DOHH2 (cell line): Measurements from ENCODE around the gene IRGC.

Experiments used
- H3F3A ChIP-seq: fragments of 200-600 bp; sonication (generic), shearing (Covaris generic); 2 replicates; pipeline ENCODE4 v1.6.0; 2016; ENCODE audit warnings: antibody characterized with exemption, mild to moderate bottlenecking; ENCODE audit not compliant: control insufficient read depth, insufficient read depth
- H3K27ac ChIP-seq: fragments of 200-600 bp; sonication (generic); 2 replicates; pipeline ENCODE4 v1.5.1; 2014; ENCODE audit warnings: low read depth, mild to moderate bottlenecking, low read length, moderate library complexity
- H3K27me3 ChIP-seq: fragments of 200-600 bp; sonication (generic); 2 replicates; pipeline ENCODE4 v1.6.1; 2014; ENCODE audit warnings: mild to moderate bottlenecking, low read length, mixed read lengths; ENCODE audit not compliant: control insufficient read depth
- H3K36me3 ChIP-seq: fragments of 200-600 bp; sonication (generic); 2 replicates; pipeline ENCODE4 v1.6.1; 2014; ENCODE audit warnings: mild to moderate bottlenecking, low read length, moderate library complexity, mixed read lengths; ENCODE audit not compliant: control insufficient read depth
- H3K4me1 ChIP-seq: fragments of 200-600 bp; sonication (generic); 2 replicates; pipeline ENCODE4 v1.6.1; 2014; ENCODE audit warnings: mild to moderate bottlenecking, low read length, mixed read lengths; ENCODE audit not compliant: control insufficient read depth
- H3K4me2 ChIP-seq: fragments of 200-600 bp; sonication (generic); 2 replicates; pipeline ENCODE4 v1.6.0; 2014; ENCODE audit warnings: mild to moderate bottlenecking, low read length, moderate library complexity
- H3K4me3 ChIP-seq: fragments of 200-600 bp; sonication (generic); 2 replicates; pipeline ENCODE4 v1.5.1; 2014; ENCODE audit warnings: mild to moderate bottlenecking, low read length, mixed read lengths
- H3K79me2 ChIP-seq: fragments of 200-600 bp; sonication (generic); 2 replicates; pipeline ENCODE4 v1.6.1; 2014; ENCODE audit warnings: mild to moderate bottlenecking, low read length, mixed read lengths; ENCODE audit not compliant: control insufficient read depth
- H3K9me2 ChIP-seq: fragments of 200-600 bp; sonication (generic); replicated peaks from 2 replicates; pipeline ENCODE4 v1.6.1; 2014; ENCODE audit warnings: mild to moderate bottlenecking, low read length, mixed read lengths; ENCODE audit not compliant: control insufficient read depth
- H3K9me3 ChIP-seq: fragments of 200-600 bp; sonication (generic); 2 replicates; pipeline ENCODE4 v1.6.1; 2014; ENCODE audit warnings: antibody characterized with exemption, low read length, mixed read lengths; ENCODE audit not compliant: control insufficient read depth, insufficient read depth
- H4K20me1 ChIP-seq: fragments of 200-600 bp; sonication (generic); 2 replicates; pipeline ENCODE4 v1.6.0; 2014; ENCODE audit warnings: low read depth, mild to moderate bottlenecking, antibody characterized with exemption, low read length, moderate library complexity; ENCODE audit not compliant: control insufficient read depth, insufficient read depth
- EZH2phosphoT487 ChIP-seq: fragments of 200-600 bp; sonication (generic); IDR thresholded peaks from 2 replicates; pipeline ENCODE4 v1.6.1; 2017; ENCODE audit warnings: borderline replicate concordance, mild to moderate bottlenecking, antibody characterized with exemption, low read length, moderate library complexity, mixed read lengths
- TF ChIP-seq, protein P1 (sequence below): fragments of 200-600 bp; sonication (generic); IDR thresholded peaks from one replicate; pipeline ENCODE4 v1.5.1; 2014; ENCODE audit warnings: antibody characterized with exemption, mild to moderate bottlenecking, low read depth, low read length; ENCODE audit not compliant: poor library complexity, severe bottlenecking

IRGC gene

DNA sequence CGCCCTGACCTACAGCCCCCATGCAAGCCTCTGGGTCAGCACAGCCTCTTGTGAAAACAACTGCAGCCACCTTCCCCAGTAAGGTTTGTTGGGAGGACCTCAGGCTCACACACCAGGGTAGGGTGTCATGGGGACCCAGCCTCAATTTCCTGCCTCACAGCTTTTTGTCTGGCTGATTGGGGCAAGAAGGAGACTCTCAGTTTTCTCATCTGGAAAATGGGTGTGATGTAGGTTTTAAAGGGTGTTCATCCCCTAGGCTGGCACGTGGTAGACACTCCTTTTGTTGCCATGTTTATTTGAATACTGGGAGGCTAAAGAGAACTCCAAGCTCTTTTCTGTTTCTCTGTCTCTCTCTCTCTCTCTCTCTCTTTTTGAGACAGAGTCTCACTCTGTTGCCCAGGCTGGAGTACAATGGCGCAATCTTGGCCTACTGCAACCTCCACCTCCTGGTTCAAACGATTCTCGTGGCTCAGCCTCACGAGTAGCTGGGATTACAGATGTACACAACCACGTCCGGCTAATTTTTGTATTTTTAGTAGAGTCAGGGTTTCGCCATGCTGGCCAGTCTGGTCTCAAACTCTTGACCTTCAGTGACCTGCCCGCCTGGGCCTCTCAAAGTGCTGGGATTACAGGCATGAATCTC lies 27.7 kb upstream of the IRGC start:
- Histone ChIP-seq H3K27me3 (no peaks in the 10 kb centered on the region), H3K9me3 (peaks cover 5% of the 10 kb centered on the region; the same call in 1 of the 2 replicates), H3K36me3 (no peaks in the 10 kb centered on the region), H3K9me2 (no peaks in the 10 kb centered on the region), H3K79me2 (no peaks in the 10 kb centered on the region), H3K4me3 (no peak overlapping the region), H3K4me1 (no peaks in the 10 kb centered on the region), H3K4me2 (no peak overlapping the region), H4K20me1 (no peaks in the 10 kb centered on the region), H3K27ac (no peak overlapping the region), H3F3A (no peaks in the 10 kb centered on the region)
- TF ChIP-seq EZH2phosphoT487, result no peak
- TF ChIP-seq, protein P1, sequence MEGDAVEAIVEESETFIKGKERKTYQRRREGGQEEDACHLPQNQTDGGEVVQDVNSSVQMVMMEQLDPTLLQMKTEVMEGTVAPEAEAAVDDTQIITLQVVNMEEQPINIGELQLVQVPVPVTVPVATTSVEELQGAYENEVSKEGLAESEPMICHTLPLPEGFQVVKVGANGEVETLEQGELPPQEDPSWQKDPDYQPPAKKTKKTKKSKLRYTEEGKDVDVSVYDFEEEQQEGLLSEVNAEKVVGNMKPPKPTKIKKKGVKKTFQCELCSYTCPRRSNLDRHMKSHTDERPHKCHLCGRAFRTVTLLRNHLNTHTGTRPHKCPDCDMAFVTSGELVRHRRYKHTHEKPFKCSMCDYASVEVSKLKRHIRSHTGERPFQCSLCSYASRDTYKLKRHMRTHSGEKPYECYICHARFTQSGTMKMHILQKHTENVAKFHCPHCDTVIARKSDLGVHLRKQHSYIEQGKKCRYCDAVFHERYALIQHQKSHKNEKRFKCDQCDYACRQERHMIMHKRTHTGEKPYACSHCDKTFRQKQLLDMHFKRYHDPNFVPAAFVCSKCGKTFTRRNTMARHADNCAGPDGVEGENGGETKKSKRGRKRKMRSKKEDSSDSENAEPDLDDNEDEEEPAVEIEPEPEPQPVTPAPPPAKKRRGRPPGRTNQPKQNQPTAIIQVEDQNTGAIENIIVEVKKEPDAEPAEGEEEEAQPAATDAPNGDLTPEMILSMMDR, result no peak

DNA sequence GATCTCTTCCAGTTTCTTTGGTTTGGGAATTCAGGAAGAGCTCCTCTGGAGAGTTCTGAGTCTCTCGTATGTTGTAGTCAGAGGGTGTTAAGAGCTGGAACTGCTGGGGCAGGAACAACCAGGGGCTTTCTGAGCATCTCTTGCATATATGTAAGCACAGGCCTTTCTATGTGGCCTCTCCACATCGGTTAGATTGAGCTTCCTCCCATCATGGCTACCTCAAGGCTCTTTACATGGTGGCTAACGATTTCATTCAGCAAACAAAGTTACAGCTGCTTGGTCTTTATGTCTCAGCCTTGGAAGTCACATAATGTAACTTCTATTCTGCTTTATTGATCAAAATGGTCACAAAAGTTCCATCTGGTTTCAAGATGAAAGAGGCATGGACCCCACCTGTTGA lies 25.4 kb upstream of the IRGC start:
- no peaks in the 10 kb centered on the region for H3K27me3 ChIP-seq
- H3K27ac ChIP-seq, result no peak overlapping the region
- no peaks in the 10 kb centered on the region for H3K4me1 ChIP-seq
- peaks cover 5% of the 10 kb centered on the region; the same call in 1 of the 2 replicates for H3K9me3 ChIP-seq
- H3K4me3 ChIP-seq, result no peak overlapping the region
- TF ChIP-seq, protein P1, result no peak
- TF ChIP-seq EZH2phosphoT487, result no peak
- no peaks in the 10 kb centered on the region for H3K79me2 ChIP-seq
- H4K20me1 ChIP-seq, result no peaks in the 10 kb centered on the region
- no peak overlapping the region for H3K4me2 ChIP-seq
- H3F3A ChIP-seq, result no peaks in the 10 kb centered on the region
- H3K36me3 ChIP-seq, result no peaks in the 10 kb centered on the region
- H3K9me2 ChIP-seq, result no peaks in the 10 kb centered on the region

DNA sequence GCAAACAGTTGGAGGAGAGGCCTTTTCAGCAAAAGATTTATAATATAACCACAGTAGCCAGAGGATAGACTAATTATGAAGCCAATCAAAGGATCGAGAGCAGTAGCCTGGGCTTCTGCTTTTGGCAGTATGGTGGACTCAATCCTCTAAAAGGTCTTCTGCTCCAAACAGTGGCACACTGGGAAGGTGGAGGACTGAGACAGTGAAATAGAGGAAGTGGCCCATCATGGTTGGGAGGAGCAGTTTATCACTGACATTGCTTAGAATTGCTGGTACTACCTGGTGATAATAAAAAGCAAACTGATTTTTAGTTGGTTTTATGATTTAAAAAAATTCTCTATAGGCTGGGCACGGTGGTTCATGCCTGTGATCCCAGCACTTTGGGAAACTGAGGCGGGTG lies 25.0 kb upstream of the IRGC start:
- Histone ChIP-seq H3K27me3 (no peaks in the 10 kb centered on the region), H3K9me2 (no peaks in the 10 kb centered on the region), H3K36me3 (no peaks in the 10 kb centered on the region), H3F3A (no peaks in the 10 kb centered on the region), H3K9me3 (peaks cover 5% of the 10 kb centered on the region; the same call in 1 of the 2 replicates), H3K4me1 (no peaks in the 10 kb centered on the region), H3K27ac (no peak overlapping the region), H3K79me2 (no peaks in the 10 kb centered on the region), H3K4me2 (no peak overlapping the region), H4K20me1 (no peaks in the 10 kb centered on the region), H3K4me3 (no peak overlapping the region)
- no peak for TF ChIP-seq EZH2phosphoT487
- TF ChIP-seq, protein P1, result no peak
